H1 (cell line): Measurements from ENCODE around the gene ZMIZ1. TPM values are rescaled to one million over a fixed set of nuclear protein-coding genes. Genes with fewer than 3 reads are reported as not detected.

Experiments
- CTCF ChIA-PET: fragments of 300-600 bp; sonication (Branson Sonifier 250); formaldehyde crosslinking; loops from one replicate; lab custom pipeline; 2021; ENCODE audit not compliant: partially characterized antibody; lab: Charles Lee
- POLR2A ChIA-PET: fragments of 300-600 bp; sonication (Branson Sonifier 250); formaldehyde crosslinking; loops from one replicate; lab custom pipeline; 2021; ENCODE audit warnings: inconsistent platforms; ENCODE audit not compliant: partially characterized antibody; lab: Charles Lee
- DNase-seq, 2 experiments: peaks; one replicate each; pipeline versions ENCODE4 v3.0.0 to v3.0.0-alpha.2; 2010 to 2022; ENCODE audit warnings: low spot score in 2 of 2, low read depth in 1 of 2, mixed read lengths in 1 of 2
- FAIRE-seq: peaks from 2 replicates; lab custom pipeline; 2011; peaks lifted over from hg19 to GRCh38; lab: Jason Lieb, UNC
- H2AFZ ChIP-seq: 2 replicates; pipeline ENCODE4 v1.8.1; 2012; ENCODE audit warnings: low read length, inconsistent platforms
- H2AK5ac ChIP-seq: 2 replicates; pipeline ENCODE4 v1.6.1; 2013; ENCODE audit warnings: low read depth, low read length
- H2BK120ac ChIP-seq: replicated peaks from 2 replicates; pipeline ENCODE3; 2013; ENCODE audit warnings: low read depth, low read length, inconsistent platforms
- H2BK12ac ChIP-seq: 2 replicates; pipeline ENCODE4 v1.6.1; 2013; ENCODE audit warnings: low read depth, low read length
- H2BK15ac ChIP-seq: 2 replicates; pipeline ENCODE4 v1.6.1; 2013; ENCODE audit warnings: low read length
- H2BK20ac ChIP-seq: 2 replicates; pipeline ENCODE4 v1.6.1; 2013; ENCODE audit warnings: low read length
- H2BK5ac ChIP-seq: 2 replicates; pipeline ENCODE4 v1.6.1; 2013; ENCODE audit warnings: low read depth, low read length
- H3K14ac ChIP-seq: 2 replicates; pipeline ENCODE4 v1.6.1; 2013; ENCODE audit warnings: inconsistent platforms; ENCODE audit not compliant: insufficient read length
- H3K18ac ChIP-seq: 2 replicates; pipeline ENCODE4 v1.6.1; 2013; ENCODE audit warnings: low read length; ENCODE audit errors: extremely low read depth
- H3K23ac ChIP-seq: 2 replicates; pipeline ENCODE4 v1.6.1; 2013; ENCODE audit warnings: inconsistent platforms; ENCODE audit not compliant: insufficient read length
- H3K23me2 ChIP-seq: 2 replicates; pipeline ENCODE4 v1.6.1; 2013; ENCODE audit warnings: low read depth, low read length
- H3K27ac ChIP-seq: 2 replicates; pipeline ENCODE4 v1.6.1; 2011; ENCODE audit warnings: low read depth, low read length, inconsistent platforms
- H3K27me3 ChIP-seq, 4 experiments: replicated peaks in 1 of 4; 1 replicate in 1 of 4; 2 replicates in 3 of 4; pipeline versions ENCODE4 v1.6.1 to v1.8.1; 2011 to 2013; ENCODE audit warnings: low read length in 3 of 4, mild to moderate bottlenecking in 3 of 4, inconsistent platforms in 2 of 4, mixed read lengths in 2 of 4, moderate library complexity in 1 of 4; ENCODE audit not compliant: control insufficient read depth in 3 of 4, insufficient read depth in 3 of 4; ENCODE audit errors: extremely low read depth in 1 of 4
- H3K36me3 ChIP-seq, 4 experiments: 2 replicates each; pipeline versions ENCODE4 v1.6.1 to v1.8.1; 2011 to 2013; ENCODE audit warnings: mild to moderate bottlenecking in 4 of 4, low read length in 3 of 4, moderate library complexity in 2 of 4, control low read depth in 1 of 4, inconsistent platforms in 1 of 4; ENCODE audit not compliant: insufficient read depth in 4 of 4, control insufficient read depth in 2 of 4
- H3K4ac ChIP-seq: replicated peaks from 2 replicates; pipeline ENCODE3; 2013; ENCODE audit warnings: low read length, low read depth, mixed read lengths, inconsistent platforms; ENCODE audit not compliant: insufficient read length
- H3K4me1 ChIP-seq, 4 experiments: replicated peaks in 1 of 4; 1 replicate in 1 of 4; 2 replicates in 3 of 4; pipeline versions ENCODE4 v1.6.1 to v1.8.1; 2011 to 2013; ENCODE audit warnings: low read length in 3 of 4, inconsistent platforms in 2 of 4, mixed read lengths in 1 of 4; ENCODE audit not compliant: insufficient read depth in 4 of 4, control insufficient read depth in 3 of 4
- H3K4me2 ChIP-seq, 2 experiments: 2 replicates each; pipeline versions ENCODE4 v1.6.1 to v1.8.1; 2011 to 2013; ENCODE audit warnings: low read depth in 2 of 2, low read length in 2 of 2, control low read depth in 1 of 2, inconsistent platforms in 1 of 2, mild to moderate bottlenecking in 1 of 2; ENCODE audit not compliant: insufficient read depth in 1 of 2
- H3K4me3 ChIP-seq, 4 experiments: fragments of 200-600, 300-600 bp in 1 of 4; sonication (generic), shearing (Covaris generic), sonication (Bioruptor Twin) in 1 of 4; 2 replicates each; pipeline versions ENCODE4 v1.5.1 to v1.8.1; 2011 to 2016; ENCODE audit warnings: low read length in 4 of 4, low read depth in 3 of 4, control low read depth in 2 of 4, inconsistent platforms in 2 of 4, mild to moderate bottlenecking in 2 of 4, mixed read lengths in 1 of 4, moderate library complexity in 1 of 4; ENCODE audit not compliant: insufficient read depth in 2 of 4; ENCODE audit errors: extremely low read depth in 1 of 4
- H3K56ac ChIP-seq: replicated peaks from 2 replicates; pipeline ENCODE3; 2013; ENCODE audit warnings: low read depth, mild to moderate bottlenecking, mixed read lengths, low read length, inconsistent platforms; ENCODE audit not compliant: insufficient read length
- H3K79me1 ChIP-seq: 2 replicates; pipeline ENCODE4 v1.6.1; 2013; ENCODE audit warnings: low read depth, low read length, control low read depth
- H3K79me2 ChIP-seq, 2 experiments: 2 replicates each; pipeline versions ENCODE4 v1.6.1 to v1.8.1; 2012 to 2013; ENCODE audit warnings: low read length in 2 of 2, mild to moderate bottlenecking in 2 of 2, inconsistent platforms in 1 of 2; ENCODE audit not compliant: insufficient read depth in 2 of 2, control insufficient read depth in 1 of 2
- H3K9ac ChIP-seq, 4 experiments: replicated peaks in 1 of 4; 1 replicate in 1 of 4; 2 replicates in 3 of 4; pipeline versions ENCODE4 v1.6.1 to v1.8.1; 2011 to 2013; ENCODE audit warnings: low read depth in 3 of 4, low read length in 3 of 4, control low read depth in 2 of 4, mild to moderate bottlenecking in 2 of 4, moderate library complexity in 2 of 4, inconsistent platforms in 1 of 4; ENCODE audit errors: extremely low read depth in 1 of 4
- H3K9me3 ChIP-seq, 2 experiments: 2 replicates each; pipeline versions ENCODE4 v1.6.1 to v1.8.1; 2012 to 2013; ENCODE audit warnings: mild to moderate bottlenecking in 2 of 2, moderate library complexity in 2 of 2, control low read depth in 1 of 2, inconsistent platforms in 1 of 2, low read depth in 1 of 2, low read length in 1 of 2, mixed read lengths in 1 of 2; ENCODE audit not compliant: insufficient read depth in 2 of 2
- H4K20me1 ChIP-seq, 2 experiments: replicated peaks in 1 of 2; 2 replicates each; pipeline versions ENCODE3 to v1.8.1; 2011 to 2013; ENCODE audit warnings: inconsistent platforms in 2 of 2, low read length in 2 of 2, mild to moderate bottlenecking in 1 of 2; ENCODE audit not compliant: insufficient read depth in 2 of 2, control insufficient read depth in 1 of 2
- H4K5ac ChIP-seq: 2 replicates; pipeline ENCODE4 v1.6.1; 2013; ENCODE audit warnings: low read length, low read depth, mixed read lengths, inconsistent platforms; ENCODE audit not compliant: insufficient read length
- H4K8ac ChIP-seq: 2 replicates; pipeline ENCODE4 v1.8.0; 2013; ENCODE audit warnings: mild to moderate bottlenecking, moderate library complexity, low read length, inconsistent platforms; ENCODE audit not compliant: insufficient read depth; ENCODE audit errors: extremely low read depth
- H4K91ac ChIP-seq: replicated peaks from 2 replicates; pipeline ENCODE3; 2013; ENCODE audit warnings: low read length, mixed read lengths, inconsistent platforms; ENCODE audit not compliant: insufficient read length
- BRCA1 ChIP-seq: IDR thresholded peaks from 2 replicates; pipeline ENCODE4 v1.6.1; 2012; ENCODE audit warnings: low read depth, low read length, improper control_type of control experiment
- CBX5 ChIP-seq: fragments of 300-800, 300-1000 bp; sonication (generic); IDR thresholded peaks from 2 replicates; pipeline ENCODE4 v1.7.1; 2016; ENCODE audit warnings: antibody characterized with exemption, low read length, low read depth
- JUND ChIP-seq: IDR thresholded peaks from 2 replicates; pipeline ENCODE4 v1.6.1; 2011; ENCODE audit warnings: mild to moderate bottlenecking, improper control_type of control experiment, low read length
- PHF8 ChIP-seq: fragments of 200-600 bp; sonication (generic); conservative IDR thresholded peaks from 2 replicates; pipeline ENCODE4 v1.7.1; 2012; ENCODE audit warnings: low read depth, mild to moderate bottlenecking, inconsistent platforms, low read length, moderate library complexity
- RXRA ChIP-seq: IDR thresholded peaks from 2 replicates; pipeline ENCODE4 v1.6.1; 2011; ENCODE audit warnings: low read depth, mild to moderate bottlenecking, low read length, moderate library complexity; ENCODE audit not compliant: insufficient read depth
- SIX5 ChIP-seq: IDR thresholded peaks from 2 replicates; pipeline ENCODE4 v1.6.1; 2011; ENCODE audit warnings: mild to moderate bottlenecking, low read depth, low read length
- SUZ12 ChIP-seq: fragments of 200-600 bp; sonication (generic); IDR thresholded peaks from 2 replicates; pipeline ENCODE4 v1.6.1; 2012; ENCODE audit warnings: mild to moderate bottlenecking, inconsistent platforms, low read length, moderate library complexity, mixed read lengths
- ZNF274 ChIP-seq: IDR thresholded peaks from 2 replicates; pipeline ENCODE4 v1.7.0; 2012; ENCODE audit warnings: low read length, borderline replicate concordance; ENCODE audit errors: extremely low read depth
- WGBS, 2 experiments: shearing (Covaris generic) in 1 of 2; methylation state at CpG; one replicate each; pipeline versions ENCODE4 v1.1.6 to v1.1.7; 2013 to 2015; ENCODE audit warnings: low lambda C conversion rate in 2 of 2, mixed read lengths in 2 of 2, inconsistent platforms in 1 of 2, low coverage in 1 of 2, missing lambda C conversion rate in 1 of 2; ENCODE audit not compliant: insufficient replicate concordance in 2 of 2, insufficient coverage in 1 of 2, insufficient read length in 1 of 2; ENCODE audit errors: extremely low coverage in 1 of 2, missing lambda C conversion rate in 1 of 2; 5-methylcytosine and 5-hydroxymethylcytosine counted together
- polyA plus RNA-seq, 7 experiments: library from polyadenylated mRNA; depleted of rRNA in 3 of 7; stranded (reverse) in 5 of 7; unstranded in 2 of 7; fragments of >200 nt in 5 of 7; fragments of 200-250 nt in 2 of 7; gene quantifications; 1 replicate in 5 of 7; 2 replicates in 1 of 7; 4 replicates in 1 of 7; pipeline versions ENCODE4 v1.2.1 to v1.2.3, GENCODE V29; 2011 to 2013; ENCODE audit warnings: missing spikeins in 2 of 7, mixed read lengths in 2 of 7
- total RNA-seq: library from RNA; stranded (reverse); fragmentation: NEBNext Ultra II Directional; extraction: Animal tissue kit (Norgen Biotek cat#: 25700); gene quantifications from 2 replicates; pipeline ENCODE4 v1.2.1, GENCODE V29; 2021
- TF ChIP-seq, protein P1 (sequence below): IDR thresholded peaks from 2 replicates; pipeline ENCODE4 v1.6.1; 2011; ENCODE audit warnings: low read depth, mild to moderate bottlenecking, low read length; ENCODE audit not compliant: insufficient read depth

Gene ZMIZ1
- total and polyA plus RNA-seq, 2 of the 8 experiments (the other 6 are each of a cell fraction or from before 2014, with no cell fraction given) = 8.1 to 28.0 TPM

DNA sequence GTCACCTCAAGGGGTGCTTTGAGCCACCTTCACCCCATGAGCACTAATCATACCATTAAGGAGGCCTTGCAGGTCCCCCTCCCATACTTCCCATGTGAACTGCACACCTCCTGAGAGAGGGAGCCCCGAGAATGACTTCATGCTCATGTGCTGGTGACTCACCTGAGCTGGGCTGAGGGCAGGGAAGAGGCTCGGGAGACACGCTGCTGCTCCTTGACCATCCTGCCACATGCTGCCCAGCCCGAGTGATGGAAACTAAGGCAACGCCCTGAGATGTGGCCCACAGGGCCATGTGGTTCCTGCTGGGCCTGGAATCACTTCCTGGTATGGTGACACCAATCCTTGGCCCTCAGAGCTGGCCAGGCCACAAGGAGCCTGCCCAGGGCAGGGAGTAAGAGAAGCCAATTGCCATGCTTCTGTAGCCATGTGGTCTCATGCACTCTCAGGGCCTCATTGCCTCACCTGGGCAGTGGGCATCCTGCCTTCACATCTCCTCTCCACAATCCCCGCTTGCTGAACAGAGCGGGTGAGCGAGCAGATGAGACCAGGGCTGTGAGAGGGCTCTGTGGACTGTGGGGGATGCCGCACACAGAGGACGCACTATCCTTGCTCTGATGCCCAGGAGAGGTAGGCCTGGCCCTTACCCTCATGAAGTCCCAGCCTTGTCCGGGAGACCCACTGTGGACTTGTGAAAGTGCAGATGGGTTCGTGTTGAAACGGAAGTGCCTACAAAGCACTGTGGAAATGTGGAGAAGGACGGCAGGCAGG is 260.2 kb downstream of the ZMIZ1 start:
- Histone ChIP-seq H3K79me2 (no peaks in the 10 kb centered on the region; a peak in 1 of 4 replicates), H3K23me2 (peaks cover 12% of the 10 kb centered on the region; the same call in 1 of the 2 replicates), H3K36me3 (no peaks in the 10 kb centered on the region), H4K91ac (no peak overlapping the region), H3K9ac (no peak overlapping the region), H3K56ac (no peak overlapping the region), H2BK120ac (no peak overlapping the region), H3K79me1 (no peaks in the 10 kb centered on the region), H2BK15ac (no peak overlapping the region), H2AFZ (no peak overlapping the region), H3K23ac (no peak overlapping the region), H2BK20ac (no peak overlapping the region), H4K5ac (no peak overlapping the region), H4K20me1 (no peaks in the 10 kb centered on the region), H3K27me3 (no peaks in the 10 kb centered on the region), H3K4me1 (peaks cover 0 to 2% (median 0%) of the 10 kb centered on the region in 4 experiments; a peak in 2 of 7 replicates), H3K4me3 (no peak overlapping the region), H2AK5ac (no peak overlapping the region; the same call in 1 of the 2 replicates), H3K14ac (no peak overlapping the region), H2BK12ac (no peak overlapping the region), H3K4me2 (no peak overlapping the region), H4K8ac (no peak overlapping the region), H3K9me3 (peaks cover 2 to 4% of the 10 kb centered on the region in 2 experiments; a peak in 2 of 4 replicates), H3K27ac (no peak overlapping the region), H3K4ac (no peak overlapping the region), H2BK5ac (no peak overlapping the region), H3K18ac (no peak overlapping the region)
- ChIA-PET POLR2A (interaction anchor here (1.2 to 1.4 kb wide), 2 partner anchors 8 to 19 kb away, joined by 3 read pairs; no protein-coding TSS in a partner anchor), CTCF (interaction anchor here (1.5 to 2.0 kb wide), 2 partner anchors 10 to 16 kb away, joined by 3 to 5 read pairs; no protein-coding TSS in a partner anchor)
- WGBS, 2 experiments = 91% methylated on average over 12 of the region's 14 CpGs; no CpG with 5 or more reads in 1 of the 2 experiments
- DNase-seq = no peak
- no peak for FAIRE-seq
- no peak for TF ChIP-seq RXRA
- TF ChIP-seq PHF8 = no peak
- no peak for TF ChIP-seq CBX5
- no peak for TF ChIP-seq BRCA1
- no peak for TF ChIP-seq SUZ12
- no peak for TF ChIP-seq JUND
- TF ChIP-seq SIX5 = no peak
- no peak for TF ChIP-seq ZNF274
- TF ChIP-seq, protein P1, sequence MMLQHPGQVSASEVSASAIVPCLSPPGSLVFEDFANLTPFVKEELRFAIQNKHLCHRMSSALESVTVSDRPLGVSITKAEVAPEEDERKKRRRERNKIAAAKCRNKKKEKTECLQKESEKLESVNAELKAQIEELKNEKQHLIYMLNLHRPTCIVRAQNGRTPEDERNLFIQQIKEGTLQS = no peak
